NT2/D1 (cell line): ENCODE data around the gene FRMD4A.

Source experiments
- SUZ12 ChIP-seq: IDR thresholded peaks from 2 replicates; pipeline ENCODE4 v1.6.1; 2011; ENCODE audit not compliant: insufficient read length, insufficient read depth; ENCODE audit errors: extremely low read depth
- YY1 ChIP-seq: IDR thresholded peaks from 2 replicates; pipeline ENCODE4 v1.6.1; 2011; ENCODE audit not compliant: insufficient read length, insufficient read depth
- ZNF274 ChIP-seq: IDR thresholded peaks from 2 replicates; pipeline ENCODE4 v1.6.1; 2011; ENCODE audit warnings: mild to moderate bottlenecking, low read depth, low read length

GRCh38 chr10:14171336-14171735 is 159.4 kb downstream of the FRMD4A start:
- TF ChIP-seq YY1 = no peak
- TF ChIP-seq ZNF274 = no peak
- no peak for TF ChIP-seq SUZ12
